ENCODE measurements around the gene DUOXA1. TPM values are rescaled to one million over a fixed set of nuclear protein-coding genes. Genes with fewer than 3 reads are reported as not detected.

Gene DUOXA1
- total RNA-seq, 1 donor from 2014 or later = not detected

GRCh38 chr15:45134682-45135604 is 5.3 kb upstream of the DUOXA1 start:
- H3K4me1 Mint-ChIP-seq (ENCODE audit: low read depth, unreplicated experiment) = peaks cover 2% of the 10 kb centered on the region
- no peak overlapping the region for H3K27ac Mint-ChIP-seq (ENCODE audit: unreplicated experiment)
- peaks cover 5% of the 10 kb centered on the region for H3K9me3 Mint-ChIP-seq (ENCODE audit: unreplicated experiment)
- DNase-seq = peak; percentile 67
- TF ChIP-seq CTCF (IDR thresholded peaks at IDR 0.05; ENCODE audit: partially characterized antibody, unreplicated experiment) = no peak
- H3K4me3 Mint-ChIP-seq (ENCODE audit: unreplicated experiment) = no peak overlapping the region
- peaks cover 30% of the 10 kb centered on the region for H3K27me3 Mint-ChIP-seq (ENCODE audit: unreplicated experiment)
- no peaks in the 10 kb centered on the region for H3K36me3 Mint-ChIP-seq (ENCODE audit: unreplicated experiment)

GRCh38 chr15:45134046-45134445 is 4.4 kb upstream of the DUOXA1 start:
- no peaks in the 10 kb centered on the region for H3K36me3 Mint-ChIP-seq (ENCODE audit: unreplicated experiment)
- peaks cover 30% of the 10 kb centered on the region for H3K27me3 Mint-ChIP-seq (ENCODE audit: unreplicated experiment)
- no peak for TF ChIP-seq CTCF (IDR thresholded peaks at IDR 0.05; ENCODE audit: partially characterized antibody, unreplicated experiment)
- no peak for DNase-seq
- no peak overlapping the region for H3K4me3 Mint-ChIP-seq (ENCODE audit: unreplicated experiment)
- no peak overlapping the region for H3K27ac Mint-ChIP-seq (ENCODE audit: unreplicated experiment)
- peaks cover 5% of the 10 kb centered on the region for H3K9me3 Mint-ChIP-seq (ENCODE audit: unreplicated experiment)
- H3K4me1 Mint-ChIP-seq (ENCODE audit: low read depth, unreplicated experiment) = peaks cover 2% of the 10 kb centered on the region

GRCh38 chr15:45133561-45133920 is 3.9 kb upstream of the DUOXA1 start:
- H3K4me1 Mint-ChIP-seq (ENCODE audit: low read depth, unreplicated experiment) = peaks cover 2% of the 10 kb centered on the region
- no peak overlapping the region for H3K27ac Mint-ChIP-seq (ENCODE audit: unreplicated experiment)
- peaks cover 5% of the 10 kb centered on the region for H3K9me3 Mint-ChIP-seq (ENCODE audit: unreplicated experiment)
- peak overlapping the region; percentile 31 for H3K4me3 Mint-ChIP-seq (ENCODE audit: unreplicated experiment)
- peaks cover 32% of the 10 kb centered on the region for H3K27me3 Mint-ChIP-seq (ENCODE audit: unreplicated experiment)
- no peak for DNase-seq
- H3K36me3 Mint-ChIP-seq (ENCODE audit: unreplicated experiment) = no peaks in the 10 kb centered on the region
- no peak for TF ChIP-seq CTCF (IDR thresholded peaks at IDR 0.05; ENCODE audit: partially characterized antibody, unreplicated experiment)

- Mint-ChIP-seq H3K27me3 (ENCODE audit: unreplicated experiment) (peaks cover 30% of the 10 kb centered on the region), H3K4me1 (ENCODE audit: low read depth, unreplicated experiment) (peaks cover 2% of the 10 kb centered on the region), H3K9me3 (ENCODE audit: unreplicated experiment) (peaks cover 5% of the 10 kb centered on the region), H3K4me3 (ENCODE audit: unreplicated experiment) (no peak overlapping the region), H3K36me3 (ENCODE audit: unreplicated experiment) (no peaks in the 10 kb centered on the region), H3K27ac (ENCODE audit: unreplicated experiment) (no peak overlapping the region)
- DNase-seq = no peak
- TF ChIP-seq CTCF (IDR thresholded peaks at IDR 0.05; ENCODE audit: partially characterized antibody, unreplicated experiment) = no peak
These were observed 3.3 kb upstream of the DUOXA1 start for GRCh38 chr15:45132844-45133560.

- H3K4me3 Mint-ChIP-seq (ENCODE audit: unreplicated experiment) = no peak overlapping the region
These were observed 1.8 kb upstream of the DUOXA1 start for GRCh38 chr15:45131510-45131909.

More at GRCh38 chr15:45131510-45131909, 1.8 kb upstream of the DUOXA1 start:
- H3K9me3 Mint-ChIP-seq (ENCODE audit: unreplicated experiment) = peaks cover 5% of the 10 kb centered on the region
- H3K36me3 Mint-ChIP-seq (ENCODE audit: unreplicated experiment) = no peaks in the 10 kb centered on the region
- no peak for DNase-seq
- peaks cover 36% of the 10 kb centered on the region for H3K27me3 Mint-ChIP-seq (ENCODE audit: unreplicated experiment)
- no peak overlapping the region for H3K27ac Mint-ChIP-seq (ENCODE audit: unreplicated experiment)
- TF ChIP-seq CTCF (IDR thresholded peaks at IDR 0.05; ENCODE audit: partially characterized antibody, unreplicated experiment) = no peak
- peaks cover 2% of the 10 kb centered on the region for H3K4me1 Mint-ChIP-seq (ENCODE audit: low read depth, unreplicated experiment)
